Left ventricle myocardium superior (tissue), 1 donor: ENCODE results near the gene PTGES2. TPM values are rescaled to one million over a fixed set of nuclear protein-coding genes. Genes with fewer than 3 reads are reported as not detected.
A peak's percentile ranks its signal among the peaks of the same experiment; 100 is the strongest.

Experiments
- ATAC-seq: fragments of 200-7000 bp; cut with Tn5 transposase; one replicate; pipeline ENCODE4 v1.9.1; 2020; ENCODE audit warnings: mild to moderate bottlenecking, moderate library complexity
- DNase-seq: peaks from one replicate; pipeline ENCODE4 v3.0.0-alpha.2; 2020
- intact Hi-C: fragments of 100-400 bp; cut with micrococcal nuclease; formaldehyde crosslinking; loops from one replicate; pipeline ENCODE4 v1.11.0; 2022
- long read RNA-seq: library from polyadenylated mRNA; unstranded; transcript quantifications from one replicate; pipeline ENCODE4 v2.0.0, GENCODE V29; 2021
- total RNA-seq: library from RNA; stranded (reverse); fragmentation: NEBNext Ultra II Directional; extraction: Animal tissue kit (Norgen Biotek cat#: 25700); gene quantifications from one replicate; pipeline ENCODE4 v1.2.1, GENCODE V29; 2021
- donor health status: DM: no; HTN: yes; CAD: no; lungs with severe emphysema.

Gene PTGES2
- 157 TPM for total RNA-seq
- long read RNA-seq, transcript PTGES2-202 (7 exons, 2,331 nt) = major isoform, 433 of 528 reads
- long read RNA-seq, partial matches to known transcripts = 39 of 528 reads
- long read RNA-seq, other reads (novel, unspliced or antisense) = 54 of 528 reads

- peak; percentile 86 for ATAC-seq
- intact Hi-C loops = no loop called here
- DNase-seq = peak; percentile 93
These were observed at the start of gene PTGES2 for GRCh38 chr9:128127568-128127989. PTGES2 (minus strand) TSS chr9:128127729; CDS start chr9:128127717, 12 bp downstream.

DNA sequence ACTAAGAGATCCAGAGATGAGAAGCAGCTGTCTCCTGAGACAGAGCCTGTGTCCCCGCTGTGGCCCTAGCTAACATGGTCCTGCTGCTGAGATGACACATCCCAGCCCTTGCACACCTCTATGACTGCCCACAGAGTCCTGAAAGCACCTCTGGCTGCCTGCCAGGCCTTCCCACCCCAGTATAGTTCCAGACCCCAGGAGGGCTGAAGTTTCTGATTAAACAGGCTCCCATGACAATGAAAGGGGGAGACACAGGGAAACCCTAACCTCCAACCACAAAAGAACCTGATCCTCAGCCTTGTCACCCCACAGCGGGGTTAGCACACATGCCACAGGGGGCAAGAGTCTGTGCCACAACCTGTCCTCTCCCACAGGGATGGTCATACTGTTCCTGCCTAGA is 48.2 kb upstream of the PTGES2 start:
- DNase-seq (no peak), ATAC-seq (no peak)
- intact Hi-C loops = no loop called here

DNA sequence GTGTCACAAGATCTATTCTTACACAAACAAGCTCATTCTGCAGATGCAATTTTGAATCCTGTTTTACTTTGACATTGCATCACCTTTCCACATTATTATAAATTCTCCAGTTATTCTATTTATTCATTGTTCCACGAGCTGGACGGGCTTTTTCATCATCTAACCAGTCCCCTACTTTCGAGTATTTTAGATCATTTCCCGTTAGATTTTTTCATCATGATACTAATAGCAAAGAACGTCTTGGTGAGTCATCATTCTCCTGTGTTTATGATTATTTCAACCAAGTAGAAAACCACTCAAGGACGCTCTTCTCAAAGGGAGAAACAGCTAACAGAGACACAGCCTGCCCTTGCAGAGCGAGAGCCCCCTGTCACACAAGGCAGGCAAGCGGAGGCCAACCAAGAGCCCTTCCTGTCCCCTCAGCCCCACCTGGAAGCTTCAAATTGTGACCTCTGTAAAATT is 47.6 kb upstream of the PTGES2 start:
- no peak for ATAC-seq
- no peak for DNase-seq
- intact Hi-C loops = no loop called here

- DNase-seq (no peak), ATAC-seq (no peak)
- intact Hi-C loops = no loop called here
These were observed 46.5 kb upstream of the PTGES2 start for GRCh38 chr9:128174062-128174461.

- ATAC-seq = no peak
- intact Hi-C loops = no loop called here
- no peak for DNase-seq
These were observed 42.4 kb upstream of the PTGES2 start for GRCh38 chr9:128169925-128170324.

DNA sequence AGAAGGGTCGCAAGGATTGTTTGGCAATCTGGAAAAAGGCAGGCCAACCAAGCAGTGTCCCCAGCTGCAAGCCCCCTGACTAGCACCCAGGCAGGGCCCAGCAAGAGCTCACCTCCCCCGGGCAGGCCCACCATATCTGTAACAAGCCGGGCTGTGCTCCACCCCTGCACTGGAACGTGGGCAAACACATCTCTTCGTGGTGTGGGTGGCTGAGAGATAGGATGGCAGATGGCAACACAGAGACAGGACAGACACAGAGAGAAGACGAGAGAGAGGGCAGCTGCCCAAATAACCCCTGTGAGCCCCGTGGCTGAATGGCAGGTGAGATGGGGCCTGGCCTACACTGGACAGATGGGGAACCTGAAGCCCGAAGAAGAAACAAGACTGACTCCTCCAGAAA is 42.0 kb upstream of the PTGES2 start:
- no peak for DNase-seq
- intact Hi-C loops = no loop called here
- ATAC-seq = no peak

- DNase-seq (no peak), ATAC-seq (no peak)
- intact Hi-C loops = no loop called here
These were observed 41.3 kb upstream of the PTGES2 start for GRCh38 chr9:128168731-128169308.

DNA sequence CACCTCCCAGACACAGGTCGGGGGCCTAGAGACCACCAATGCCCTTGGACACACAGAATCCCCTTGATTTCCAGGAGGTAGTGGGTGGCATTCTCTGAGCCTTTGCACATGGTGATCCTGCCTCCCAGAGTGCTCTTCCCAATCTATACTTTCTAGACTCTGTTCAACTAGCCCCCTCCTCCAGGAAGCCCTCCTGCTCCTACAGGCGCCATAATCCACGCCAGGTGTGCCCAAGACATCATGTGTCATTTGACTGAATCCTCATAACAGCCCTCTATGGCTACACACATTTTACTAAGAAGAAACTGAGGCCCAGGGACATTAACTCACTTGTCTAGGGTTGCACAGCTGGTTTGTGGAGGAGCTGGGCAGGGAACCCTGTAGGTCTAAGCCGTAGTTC is 39.7 kb upstream of the PTGES2 start:
- intact Hi-C loops = no loop called here

GRCh38 chr9:128166169-128166568 is 38.6 kb upstream of the PTGES2 start:
- no peak for ATAC-seq
- intact Hi-C loops = no loop called here
- DNase-seq = no peak

More for the DNA sequence above, 39.7 kb upstream of the PTGES2 start:
- DNase-seq (no peak), ATAC-seq (no peak)

DNA sequence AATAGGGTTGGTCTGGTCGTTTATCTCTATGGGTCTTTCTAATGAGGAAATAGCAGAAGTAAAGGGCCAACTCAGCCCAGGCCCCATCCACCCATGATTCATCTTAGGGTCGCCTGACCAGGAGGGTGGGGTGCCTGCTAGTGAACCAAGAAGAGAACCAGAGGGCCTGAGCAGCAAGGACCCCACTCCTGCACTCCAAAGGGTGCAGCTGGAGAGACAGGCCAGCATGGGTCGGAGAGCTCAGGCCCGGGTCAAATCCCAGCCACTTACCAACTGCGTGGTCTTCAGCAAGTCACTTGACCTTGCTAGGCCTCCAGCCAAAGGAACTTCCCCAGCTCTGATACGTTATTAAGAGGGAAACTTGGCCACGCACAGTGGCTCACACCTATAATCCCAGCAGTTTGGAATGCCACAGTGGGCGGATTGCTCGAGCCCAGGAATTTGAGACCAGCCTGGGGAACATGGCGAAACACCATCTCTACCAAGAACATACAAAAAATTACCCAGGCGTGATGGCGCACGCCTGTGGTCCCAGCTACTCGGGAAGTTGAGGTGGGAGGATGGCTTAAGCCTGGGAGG is 36.9 kb upstream of the PTGES2 start:
- DNase-seq (no peak), ATAC-seq (no peak)
- intact Hi-C loops = no loop called here

GRCh38 chr9:128163523-128164306 is 36.2 kb upstream of the PTGES2 start:
- DNase-seq (no peak), ATAC-seq (no peak)
- intact Hi-C loops = no loop called here

DNA sequence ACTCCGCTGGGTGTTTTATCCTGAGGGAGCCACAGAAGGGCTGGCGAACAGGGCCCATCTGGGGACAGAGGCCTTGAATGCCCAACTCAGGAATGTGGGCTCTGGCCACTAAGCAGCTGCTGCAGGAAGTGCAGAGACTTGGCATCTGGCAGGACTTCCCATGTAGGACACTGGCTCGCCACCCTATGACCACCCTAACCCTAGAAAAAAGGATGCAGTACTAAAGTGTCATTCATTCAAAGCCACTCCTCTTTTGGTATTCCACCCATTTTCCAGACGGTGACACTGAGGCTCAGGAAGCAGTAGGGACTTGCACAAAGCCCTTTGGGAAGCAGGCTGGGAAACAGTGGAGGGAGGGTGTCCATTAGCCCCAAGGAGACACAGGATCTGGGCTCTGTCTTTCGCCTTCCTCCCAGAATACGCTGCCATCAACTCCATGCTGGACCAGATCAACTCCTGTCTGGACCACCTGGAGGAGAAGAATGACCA is 35.5 kb upstream of the PTGES2 start:
- no peak for DNase-seq
- intact Hi-C loops = no loop called here
- no peak for ATAC-seq

DNA sequence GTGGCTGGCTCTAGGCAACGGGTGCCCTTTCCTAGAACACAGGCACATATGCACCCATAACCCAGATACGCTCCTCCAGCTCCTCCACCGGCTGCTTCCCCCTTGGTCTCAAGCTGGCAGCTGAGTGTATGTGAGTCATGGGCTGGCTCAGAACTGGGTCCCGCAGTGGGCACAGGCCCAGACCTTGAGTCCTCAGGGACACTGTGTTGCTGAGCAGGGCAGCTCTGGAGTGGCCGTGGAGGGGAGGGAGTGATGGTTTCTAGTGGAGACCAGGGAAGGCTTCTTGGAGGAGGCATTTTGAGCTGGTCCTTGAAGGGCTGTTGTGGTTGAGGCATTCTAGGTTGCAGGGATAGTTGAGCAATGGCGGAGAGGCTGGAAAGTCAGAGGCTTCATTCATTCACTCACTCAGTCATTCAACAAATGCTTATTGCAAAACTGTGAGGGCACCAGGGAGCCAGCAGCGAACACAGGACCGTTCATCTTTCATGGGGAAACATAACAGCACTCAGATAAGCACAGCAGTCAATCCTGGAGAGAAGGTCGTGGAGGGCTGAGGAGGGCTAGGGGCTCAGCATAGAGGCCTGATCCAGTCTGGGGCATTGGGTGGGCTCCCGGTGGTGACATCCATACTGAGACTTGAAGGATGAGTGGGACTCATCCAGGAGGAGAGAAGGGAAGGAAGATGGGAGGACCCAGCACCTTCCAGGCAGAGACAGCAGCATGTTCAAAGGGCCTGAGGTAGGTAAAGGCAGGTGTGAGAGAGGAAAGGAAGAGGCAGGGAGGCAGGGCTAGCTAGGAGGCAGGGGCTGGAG is 34.9 kb upstream of the PTGES2 start:
- intact Hi-C loops = no loop called here
- ATAC-seq = peak; percentile 54
- peak; percentile 76 for DNase-seq

DNA sequence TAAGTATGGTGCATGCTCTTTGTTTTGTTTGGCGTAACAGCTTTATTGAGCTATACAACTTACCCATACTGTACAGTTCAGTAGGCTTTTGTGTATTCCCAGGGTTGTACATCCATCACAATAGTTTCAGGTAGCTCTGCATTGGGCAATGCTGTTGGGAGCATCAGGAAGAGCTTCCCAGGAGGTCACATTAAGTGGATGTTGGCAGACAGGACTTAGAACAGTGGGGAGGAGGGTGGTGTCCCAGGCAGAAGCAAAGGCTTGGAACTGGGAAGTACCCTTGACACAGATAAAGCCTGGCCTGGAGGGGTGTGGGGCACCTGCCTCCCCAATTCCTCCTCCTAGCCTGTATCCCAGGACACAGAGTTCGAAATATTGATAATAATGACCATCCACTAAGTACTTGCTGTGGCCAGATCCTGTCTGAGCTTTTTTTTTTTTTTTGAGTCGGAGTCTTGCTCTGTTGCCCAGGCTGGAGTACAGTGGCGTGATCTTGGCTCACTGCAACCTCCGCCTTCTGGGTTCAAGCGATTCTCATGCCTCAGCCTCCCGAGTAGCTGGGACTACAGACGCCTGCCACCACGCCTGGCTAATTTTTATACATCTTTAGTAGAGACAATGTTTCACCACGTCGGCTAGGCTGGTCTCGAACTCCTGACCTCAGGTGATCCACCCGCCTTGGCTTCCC is 33.8 kb upstream of the PTGES2 start:
- DNase-seq (no peak), ATAC-seq (peak; percentile 6)
- intact Hi-C loops = no loop called here

DNA sequence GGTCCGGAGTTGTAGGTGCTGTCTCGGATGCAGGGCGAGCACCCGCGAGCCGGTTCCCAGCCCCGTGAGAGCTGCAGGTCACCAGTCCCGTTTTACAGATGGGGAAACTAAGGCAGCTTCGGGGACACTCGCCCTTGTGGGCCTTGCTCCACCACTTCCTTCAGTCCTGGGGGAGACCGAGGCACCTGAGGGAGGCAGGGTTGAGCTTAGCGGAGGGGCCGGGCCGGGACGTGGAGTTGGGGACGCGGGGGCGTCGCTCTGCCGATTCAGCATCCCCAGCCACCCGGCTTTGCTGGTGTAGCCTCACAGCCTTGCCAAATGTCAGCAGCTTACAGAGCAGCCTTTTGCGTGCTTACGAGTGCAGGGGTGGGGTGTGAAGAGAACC is 33.1 kb upstream of the PTGES2 start:
- no peak for DNase-seq
- ATAC-seq = peak; percentile 2
- intact Hi-C loops = no loop called here

GRCh38 chr9:128159784-128160602 is 32.5 kb upstream of the PTGES2 start, which contains the start of gene BBLN:
BBLN (plus strand) TSS chr9:128160265; CDS start chr9:128160408, 143 bp downstream.
- DNase-seq = peak; percentile 97
- intact Hi-C loops = no loop called here
- peak; percentile 93 for ATAC-seq

DNA sequence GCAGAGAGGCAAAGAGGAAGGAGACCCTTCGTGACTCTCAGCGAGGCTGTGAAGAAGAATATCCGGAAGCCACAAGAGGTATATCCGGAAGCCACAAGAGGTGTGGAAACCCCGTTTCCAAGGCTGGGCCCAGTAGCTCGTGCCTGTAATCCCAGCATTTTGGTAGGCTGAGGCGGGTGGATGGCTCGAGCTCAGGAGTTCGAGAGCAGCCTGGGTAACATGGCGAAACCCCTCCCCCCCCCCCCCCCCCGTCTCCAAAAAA is 31.9 kb upstream of the PTGES2 start:
- DNase-seq = no peak
- intact Hi-C loops = no loop called here
- no peak for ATAC-seq
